Neural cell (in vitro differentiated cells): ENCODE measurements around the gene GOLGA3.

Experiments
- CTCF ChIP-seq: fragments of 450-650 bp; IDR thresholded peaks from 2 replicates; pipeline ENCODE4 v1.5.1; 2014; ENCODE audit warnings: antibody characterized with exemption, mild to moderate bottlenecking, moderate library complexity; ENCODE audit not compliant: poor library complexity, severe bottlenecking
- EZH2 ChIP-seq: fragments of 200-600, 300-800 bp; shearing (Covaris generic), sonication (generic); IDR thresholded peaks from 2 replicates; pipeline ENCODE4 v1.6.1; 2014; ENCODE audit warnings: antibody characterized with exemption, low read length, borderline replicate concordance, mild to moderate bottlenecking; ENCODE audit not compliant: insufficient read depth, poor library complexity, severe bottlenecking

- no peak for TF ChIP-seq CTCF
- TF ChIP-seq EZH2 = no peak
Observed at GRCh38 chr12:132727091-132727794, 101.4 kb downstream of the GOLGA3 start.
